NAMALWA (cell line): ENCODE measurements around the gene B4GALT4.

Experiments
- DNase-seq: peaks from one replicate; pipeline ENCODE4 v3.0.0-alpha.2; 2015; ENCODE audit warnings: low spot score

Gene B4GALT4

DNA sequence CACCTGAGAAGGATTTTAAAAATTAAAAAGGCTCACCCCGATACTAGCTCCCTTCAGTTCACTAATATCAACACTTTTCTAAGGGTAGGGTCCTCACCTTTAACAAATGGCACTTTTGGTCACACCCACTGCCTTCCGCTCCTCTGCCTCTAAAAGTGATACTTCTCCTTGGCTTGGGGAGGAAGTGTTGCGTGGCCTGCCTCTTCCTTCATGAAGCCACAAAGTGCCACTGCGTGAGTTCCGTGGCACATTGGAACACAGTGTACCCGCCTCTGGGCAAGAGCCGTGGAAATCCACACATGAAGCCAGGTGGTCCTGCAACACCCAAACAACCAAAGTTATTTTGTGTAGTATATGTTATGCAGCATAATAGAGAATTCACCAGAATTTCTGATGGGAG, 3.9 kb downstream of the B4GALT4 start:
- DNase-seq = no peak

GRCh38 chr3:119235151-119235550, 5.5 kb downstream of the B4GALT4 start:
- no peak for DNase-seq

GRCh38 chr3:119234610-119235009, 6.1 kb downstream of the B4GALT4 start:
- DNase-seq = no peak

DNA sequence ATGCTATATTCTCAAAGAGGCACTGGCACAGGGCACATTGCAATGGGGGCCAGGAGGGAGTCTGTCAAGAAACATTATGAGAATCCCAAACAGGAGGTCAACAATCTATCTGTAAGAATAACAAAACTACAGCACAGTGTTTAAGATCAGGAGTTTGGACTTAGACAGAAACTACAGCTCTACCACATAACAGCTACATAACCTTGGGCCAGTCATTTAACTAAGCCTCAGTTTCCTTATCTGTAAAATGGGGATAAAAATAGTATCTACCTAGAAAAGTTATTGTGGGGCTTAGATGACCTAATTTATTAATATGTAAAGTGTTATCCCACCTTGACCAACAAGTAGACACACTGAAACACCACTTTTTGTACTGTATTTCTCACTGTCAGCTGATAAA, 9.9 kb downstream of the B4GALT4 start:
- no peak for DNase-seq

DNA sequence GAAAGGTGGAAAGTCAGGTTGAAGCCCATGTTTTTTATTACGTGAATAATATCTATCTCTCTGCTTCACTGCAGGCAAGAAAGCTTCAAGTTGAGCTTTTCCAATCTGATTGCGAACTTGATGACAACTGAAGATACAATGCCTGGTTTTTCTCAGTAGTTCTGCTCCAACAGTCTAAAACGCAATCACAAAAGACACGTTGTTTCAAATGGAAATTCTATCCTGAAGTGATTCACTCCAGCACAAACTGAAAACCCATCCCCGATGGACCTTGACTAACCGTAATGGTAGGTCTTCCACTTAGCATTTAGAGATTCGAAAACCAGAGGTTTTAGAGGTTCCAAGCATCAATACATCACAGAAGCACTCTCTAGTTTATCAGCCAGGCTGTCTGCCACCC, 10.6 kb downstream of the B4GALT4 start:
- no peak for DNase-seq

- DNase-seq = no peak
Observed at GRCh38 chr3:119229190-119229589, 11.5 kb downstream of the B4GALT4 start.

- DNase-seq = no peak
Observed at GRCh38 chr3:119228373-119229145, 12.1 kb downstream of the B4GALT4 start.

- DNase-seq = no peak
Observed at GRCh38 chr3:119227070-119227850, 13.4 kb downstream of the B4GALT4 start.

GRCh38 chr3:119225121-119225520, 15.6 kb downstream of the B4GALT4 start:
- DNase-seq = no peak

GRCh38 chr3:119223511-119223910, 17.2 kb downstream of the B4GALT4 start:
- peak; percentile 10 for DNase-seq

- DNase-seq = no peak
Observed at GRCh38 chr3:119222391-119222790, 18.3 kb downstream of the B4GALT4 start.

- no peak for DNase-seq
Observed at GRCh38 chr3:119221779-119222320, 18.8 kb downstream of the B4GALT4 start.

DNA sequence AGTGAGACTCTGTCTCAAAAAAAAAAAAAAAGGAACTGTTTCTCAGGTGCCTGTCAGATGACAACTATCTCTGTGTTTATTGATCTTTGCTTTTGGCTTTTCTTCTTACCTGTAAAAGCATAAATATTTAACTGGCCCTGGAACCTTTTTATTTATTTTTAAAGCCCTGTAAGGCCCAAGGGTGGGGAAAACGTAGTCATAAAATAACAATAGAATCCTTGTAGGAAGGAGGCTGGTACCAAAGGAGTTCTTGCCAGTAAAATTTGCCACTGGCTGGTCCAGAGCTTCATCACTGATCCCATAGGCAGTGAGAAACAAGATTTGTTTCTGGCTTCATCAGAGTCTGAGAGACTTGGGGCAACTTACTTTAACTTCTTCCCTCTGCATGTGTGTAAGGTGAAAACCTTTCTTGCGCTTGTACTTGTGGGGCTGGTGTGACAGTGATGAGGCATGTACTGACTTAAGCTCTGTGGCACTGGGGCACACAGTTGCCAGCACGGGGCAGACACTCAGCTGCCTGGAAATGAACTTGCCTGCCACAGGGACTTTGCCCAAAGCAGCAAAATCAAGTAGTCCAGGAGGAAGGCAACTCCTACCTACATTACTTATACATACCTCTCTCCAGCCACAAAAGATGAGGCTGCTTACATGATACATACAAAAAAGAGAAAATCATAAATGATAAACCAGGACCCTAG, 19.6 kb downstream of the B4GALT4 start:
- DNase-seq = no peak

- no peak for DNase-seq
Observed at GRCh38 chr3:119220198-119220597, 20.5 kb downstream of the B4GALT4 start.

GRCh38 chr3:119219069-119219468, 21.6 kb downstream of the B4GALT4 start:
- DNase-seq = peak; percentile 68

- DNase-seq = no peak
Observed at GRCh38 chr3:119211803-119212202, 28.9 kb downstream of the B4GALT4 start.

- DNase-seq = no peak
Observed at GRCh38 chr3:119211193-119211592, 29.5 kb downstream of the B4GALT4 start.

DNA sequence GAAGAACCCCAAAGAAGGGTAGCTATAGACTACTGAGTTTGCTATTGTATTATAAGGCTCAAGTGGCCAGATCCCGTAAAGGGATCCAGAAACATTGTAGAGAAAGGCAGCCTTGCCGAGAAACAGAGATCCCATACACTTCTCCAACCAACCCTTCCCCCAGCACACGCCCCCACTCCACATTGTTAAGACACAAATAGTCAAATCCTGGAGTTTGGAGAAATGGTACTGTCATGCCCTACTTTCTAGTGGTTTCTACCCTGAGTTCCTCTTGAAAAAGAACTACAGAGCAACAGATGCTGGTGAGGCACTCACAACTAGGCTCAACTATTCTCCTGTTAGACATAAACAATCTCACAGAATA, 33.2 kb downstream of the B4GALT4 start:
- DNase-seq = no peak

DNA sequence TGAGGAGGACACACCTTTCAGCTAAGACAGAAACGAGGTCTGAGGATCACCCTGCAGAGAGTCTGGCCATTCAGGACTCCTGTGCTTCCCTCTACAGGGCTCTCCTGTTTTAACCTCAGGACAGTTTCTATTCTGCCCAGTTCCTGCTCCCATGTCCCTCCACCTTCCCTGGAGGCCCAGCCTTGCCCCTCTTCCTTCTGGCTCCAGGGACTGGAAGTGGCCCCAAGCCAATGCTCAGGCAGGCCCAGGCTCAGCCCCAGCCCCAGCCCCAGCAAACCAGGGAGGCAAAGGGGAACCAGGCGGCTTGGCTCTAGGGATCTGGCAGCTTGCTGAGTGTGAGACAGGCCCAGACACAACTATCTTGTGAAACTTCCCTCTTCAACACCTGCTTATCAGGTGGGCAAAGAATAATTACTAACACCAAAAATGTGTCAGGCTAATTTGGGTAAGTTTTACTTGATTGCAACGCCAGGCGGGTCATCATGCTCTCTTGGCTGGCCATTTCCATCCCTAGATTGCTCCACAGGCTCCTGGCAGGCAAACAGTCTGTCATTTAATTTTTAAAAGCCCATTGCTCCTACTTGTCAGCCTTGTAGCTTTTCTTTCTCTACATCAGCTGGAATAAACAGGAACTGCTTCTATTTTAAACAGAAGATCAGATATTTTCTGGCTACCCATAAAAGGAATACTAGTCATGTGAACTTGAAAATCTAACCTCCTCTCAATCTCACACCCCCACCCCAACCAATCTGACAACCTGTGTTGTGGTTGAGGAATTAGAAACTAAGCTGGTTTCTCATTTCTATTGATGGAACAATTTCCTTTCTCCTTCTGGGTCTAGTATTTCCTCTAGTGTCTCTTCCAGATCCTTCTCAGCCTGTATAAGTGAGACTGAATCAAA, 33.8 kb downstream of the B4GALT4 start:
- no peak for DNase-seq

GRCh38 chr3:119205685-119206084, 35.0 kb downstream of the B4GALT4 start:
- no peak for DNase-seq

DNA sequence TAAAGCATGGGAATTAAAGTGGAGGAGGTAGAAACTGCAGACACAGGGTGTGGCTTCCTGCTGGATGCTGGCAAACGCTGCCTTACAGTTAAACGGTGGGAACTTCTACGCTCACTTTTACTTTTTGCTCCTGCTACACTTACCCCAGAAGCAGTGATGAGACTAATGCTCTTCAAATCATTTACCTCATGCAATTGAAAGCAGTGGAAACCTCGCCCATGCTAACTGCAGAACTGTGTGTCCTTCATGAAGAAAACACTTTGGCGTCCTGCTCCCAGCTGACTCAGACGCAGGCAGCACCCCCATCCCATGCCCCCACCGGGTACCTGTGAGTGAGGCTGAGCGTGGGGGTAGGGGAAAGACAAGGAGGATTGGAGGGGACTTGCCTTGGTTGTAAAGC, 35.5 kb downstream of the B4GALT4 start:
- DNase-seq = no peak

- no peak for DNase-seq
Observed at GRCh38 chr3:119195911-119196310, 44.8 kb downstream of the B4GALT4 start.
